ENCODE data around the gene GLUD1.
"Not testable (repeated sequence)": the region's sequence is repeated elsewhere in the genome, so short reads cannot be mapped to it uniquely, and the experiment has no call there.

The GLUD1 gene

GRCh38 chr10:87038786-87039185, 55.9 kb downstream of the GLUD1 start:
- no peak for DNase-seq

DNA sequence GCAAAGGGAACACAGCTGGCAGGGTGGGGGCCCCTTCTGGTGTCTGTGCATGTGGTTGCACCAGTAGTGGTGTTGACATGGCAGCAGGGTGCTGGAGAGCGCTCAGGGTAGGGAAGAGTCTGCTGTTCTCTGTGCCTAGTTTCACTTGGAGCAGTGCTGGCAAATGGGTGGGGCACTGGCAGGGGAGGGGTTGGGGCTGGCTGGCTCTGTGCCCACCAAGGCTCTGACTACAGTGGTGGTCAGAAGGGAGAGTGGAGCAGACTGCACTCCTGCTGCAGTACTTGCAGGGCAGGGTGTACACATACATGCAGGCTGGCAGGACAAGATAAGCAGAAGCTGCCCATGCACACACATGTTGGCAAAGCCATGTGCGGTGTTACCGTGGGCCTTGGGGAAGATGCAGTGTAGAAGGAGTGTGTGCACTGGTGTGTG, 56.3 kb downstream of the GLUD1 start:
- DNase-seq, result no peak

DNA sequence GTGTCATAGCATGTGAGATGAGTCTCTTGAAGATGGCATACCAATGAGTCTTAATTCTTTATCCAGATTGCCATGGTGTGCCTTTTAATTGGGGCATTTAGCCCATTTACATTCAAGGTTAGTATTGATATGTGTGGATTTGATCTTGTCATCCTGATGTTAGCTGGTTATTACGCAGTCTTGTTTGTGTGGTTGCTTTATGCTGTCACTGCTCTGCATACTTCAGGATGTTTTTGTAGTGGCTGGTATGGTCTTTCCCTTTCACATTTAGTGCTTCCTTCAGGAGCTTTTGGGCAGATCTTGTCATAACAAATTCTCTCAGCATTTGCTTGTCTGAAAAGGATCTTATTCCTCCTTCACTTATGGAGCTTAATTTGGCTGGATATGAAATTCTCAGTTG, 58.0 kb downstream of the GLUD1 start:
- DNase-seq, result no peak

- DNase-seq, result no peak
These were observed 63.6 kb downstream of the GLUD1 start for GRCh38 chr10:87030912-87031635.

DNA sequence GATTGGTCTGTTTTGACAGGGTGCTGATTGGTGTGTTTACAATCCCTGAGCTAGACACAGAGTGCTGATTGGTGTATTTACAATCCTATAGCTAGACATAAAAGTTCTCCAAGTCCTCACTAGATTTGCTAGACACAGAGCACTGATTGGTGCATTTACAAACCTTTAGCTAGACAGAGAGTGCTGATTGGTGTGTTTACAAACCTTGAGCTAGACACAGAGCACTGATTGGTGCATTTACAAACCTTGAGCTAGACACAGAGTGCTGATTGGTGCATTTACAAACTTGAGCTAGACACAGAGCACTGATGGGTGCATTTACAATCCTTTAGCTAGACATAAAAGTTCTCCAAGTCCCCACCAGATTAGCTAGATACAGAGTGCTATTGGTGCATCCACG, 64.2 kb downstream of the GLUD1 start:
- DNase-seq, result not testable (repeated sequence)

DNA sequence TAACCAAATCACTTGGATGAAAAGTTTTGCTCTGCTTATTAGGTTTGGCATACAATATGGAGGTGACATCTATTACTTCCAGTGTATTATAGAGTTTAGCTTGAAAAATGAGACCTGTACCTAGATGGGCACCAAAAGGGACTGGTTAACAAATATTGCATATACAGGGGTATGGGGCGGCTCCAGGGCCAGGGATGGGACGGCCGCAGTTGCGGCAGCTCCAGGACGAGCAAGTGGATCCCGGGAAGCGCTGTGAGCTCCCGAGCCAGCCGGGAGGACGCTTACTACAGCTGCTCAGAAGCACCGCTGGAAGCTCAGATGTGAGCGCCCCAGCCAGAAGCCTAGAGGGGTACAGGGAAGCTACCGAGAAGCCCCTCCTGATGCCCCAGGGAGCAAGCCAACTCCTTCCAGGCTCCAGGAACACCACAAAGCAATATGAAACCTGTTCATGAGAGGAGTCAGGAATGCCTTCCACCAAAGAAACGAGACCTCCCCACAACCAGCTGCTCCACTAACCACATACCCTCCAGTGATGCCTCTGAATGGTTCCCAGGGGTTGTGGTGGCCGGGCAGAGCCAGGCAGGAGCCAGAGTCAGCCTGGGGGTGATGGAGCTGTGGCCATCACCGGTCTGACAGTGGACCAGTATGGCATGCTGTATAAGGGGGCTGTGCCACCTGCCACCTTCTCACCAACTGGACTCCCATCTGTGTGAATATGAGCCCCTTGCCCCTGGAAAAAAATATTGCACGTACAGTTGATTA, 67.7 kb downstream of the GLUD1 start:
- DNase-seq, result not testable (repeated sequence)

- not testable (repeated sequence) for DNase-seq
These were observed 69.2 kb downstream of the GLUD1 start for GRCh38 chr10:87025285-87025958.

GRCh38 chr10:87020056-87020455, 74.6 kb downstream of the GLUD1 start, which contains the start of gene FAM25A:
Gene FAM25A (plus strand): TSS chr10:87020294. CDS start chr10:87020325, 31 bp downstream.
- DNase-seq, result not testable (repeated sequence)

GRCh38 chr10:87019504-87019903, 75.1 kb downstream of the GLUD1 start:
- DNase-seq, result not testable (repeated sequence)

GRCh38 chr10:87019066-87019465, 75.6 kb downstream of the GLUD1 start:
- not testable (repeated sequence) for DNase-seq

- not testable (repeated sequence) for DNase-seq
These were observed 76.5 kb downstream of the GLUD1 start for GRCh38 chr10:87018127-87018526.

DNA sequence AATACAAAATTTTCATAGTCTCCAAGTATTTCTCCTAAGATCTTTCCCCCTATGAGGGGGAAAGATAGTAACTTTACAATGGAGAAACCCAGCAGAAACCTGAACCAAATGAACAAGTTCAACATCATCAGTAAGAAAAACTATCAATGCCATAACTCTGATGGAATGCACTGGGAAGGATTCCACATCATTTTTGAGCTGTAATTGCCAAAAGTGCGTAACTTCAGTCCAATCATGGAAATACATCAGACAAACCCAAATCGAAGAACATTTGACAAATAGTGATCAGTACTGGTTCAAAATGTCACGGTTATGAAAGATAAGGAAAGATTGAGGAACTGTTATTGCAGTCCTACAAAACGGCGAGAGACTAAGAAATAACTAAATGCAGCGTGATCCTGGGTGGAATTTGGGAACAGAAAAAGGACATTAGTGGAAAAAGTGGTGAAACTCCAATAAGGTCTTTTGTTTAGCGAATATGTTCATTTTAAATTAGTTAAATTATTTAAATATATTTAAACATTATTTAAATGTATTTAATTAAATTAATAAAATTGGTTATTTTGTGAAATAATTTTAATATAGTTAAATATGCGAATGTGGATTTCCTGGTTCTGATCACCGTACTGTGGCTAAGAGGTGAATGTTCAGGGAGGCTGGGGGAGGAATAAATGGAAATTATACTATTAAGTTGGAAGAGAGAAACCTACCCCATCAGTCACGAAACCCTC, 79.5 kb downstream of the GLUD1 start:
- not testable (repeated sequence) for DNase-seq

- not testable (repeated sequence) for DNase-seq
These were observed 81.1 kb downstream of the GLUD1 start for GRCh38 chr10:87013528-87013927.

GRCh38 chr10:87009134-87009696, 85.4 kb downstream of the GLUD1 start:
- DNase-seq, result not testable (repeated sequence)

DNA sequence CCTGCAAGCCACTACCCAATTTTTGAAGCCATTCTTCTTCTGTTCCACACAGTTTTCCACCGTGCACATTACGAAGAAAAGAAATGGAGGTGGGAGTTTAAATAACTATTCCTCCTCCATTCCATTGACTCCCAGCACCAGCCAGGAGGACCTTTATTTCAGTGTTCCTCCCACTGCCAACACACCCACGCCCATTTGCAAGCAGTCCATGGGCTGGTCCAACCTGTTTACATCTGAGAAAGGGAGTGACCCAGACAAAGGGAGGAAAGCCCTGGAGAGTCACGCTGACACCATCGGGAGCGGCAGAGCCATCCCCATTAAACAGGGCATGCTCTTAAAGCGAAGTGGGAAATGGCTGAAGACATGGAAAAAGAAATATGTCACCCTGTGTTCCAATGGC, 86.3 kb downstream of the GLUD1 start:
- DNase-seq, result not testable (repeated sequence)

GRCh38 chr10:87007674-87008073, 87.0 kb downstream of the GLUD1 start:
- DNase-seq, result not testable (repeated sequence)

GRCh38 chr10:87007124-87007523, 87.5 kb downstream of the GLUD1 start:
- DNase-seq, result not testable (repeated sequence)

- DNase-seq, result no peak
These were observed 94.2 kb downstream of the GLUD1 start for GRCh38 chr10:87000491-87000890.

Measured in activated naive CD4-positive, alpha-beta T cell treated with Interleukin-2 at 50 U/mL for 16 hours (primary cell).